Central memory CD8-positive, alpha-beta T cell (primary cell): ENCODE data around the gene COG1.

Experiments
- ATAC-seq: fragments of 150-1000 bp; cut with Tn5 transposase; replicated peaks from 2 replicates; pipeline ENCODE4 v1.10.0; 2022; ENCODE audit warnings: mild to moderate bottlenecking, moderate FRiP score, moderate number of reproducible peaks; ENCODE audit not compliant: poor library complexity, severe bottlenecking; ENCODE audit errors: extremely low read depth
- DNase-seq, 2 donors: peaks; one replicate each; pipeline ENCODE4 v3.0.0; 2021; ENCODE audit warnings: low spot score in 2 of 2
- H3K27ac Mint-ChIP-seq: one replicate; pipeline ENCODE4 v1.8.0; 2022; ENCODE audit warnings: low read depth, mild to moderate bottlenecking, moderate library complexity, mixed read lengths
- H3K27me3 Mint-ChIP-seq: one replicate; pipeline ENCODE4 v1.8.0; 2022; ENCODE audit warnings: mixed read lengths
- H3K36me3 Mint-ChIP-seq: one replicate; pipeline ENCODE4 v1.8.0; 2022; ENCODE audit warnings: mild to moderate bottlenecking, moderate library complexity, mixed read lengths; ENCODE audit not compliant: insufficient read depth
- H3K4me1 Mint-ChIP-seq: one replicate; pipeline ENCODE4 v1.8.0; 2022; ENCODE audit warnings: mixed read lengths
- H3K4me3 Mint-ChIP-seq: one replicate; pipeline ENCODE4 v1.8.0; 2022; ENCODE audit warnings: mild to moderate bottlenecking, moderate library complexity, mixed read lengths
- H3K9me3 Mint-ChIP-seq: one replicate; pipeline ENCODE4 v1.8.0; 2022; ENCODE audit warnings: mixed read lengths

COG1 gene

DNA sequence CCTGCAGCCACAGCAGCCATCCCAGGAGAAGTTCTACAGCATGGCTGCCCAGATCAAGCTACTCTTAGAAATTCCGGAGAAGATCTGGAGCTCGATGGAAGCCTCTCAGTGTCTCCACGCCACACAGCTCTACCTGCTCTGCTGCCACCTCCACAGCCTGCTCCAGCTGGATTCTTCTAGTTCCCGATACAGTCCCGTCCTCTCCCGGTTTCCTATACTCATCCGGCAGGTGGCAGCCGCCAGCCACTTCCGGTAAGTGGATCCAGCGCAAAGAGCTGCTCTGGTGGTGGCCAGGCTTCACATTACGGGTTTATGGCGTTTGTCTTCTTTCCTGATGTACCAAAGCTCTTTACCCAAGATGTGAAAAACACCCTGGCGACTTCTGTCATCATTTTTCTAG, 3.6 kb downstream of the COG1 start:
- Mint-ChIP-seq H3K4me3 (no peak overlapping the region), H3K4me1 (peaks cover 16% of the 10 kb centered on the region), H3K27ac (no peak overlapping the region), H3K9me3 (no peaks in the 10 kb centered on the region), H3K27me3 (no peaks in the 10 kb centered on the region), H3K36me3 (peaks cover 34% of the 10 kb centered on the region)
- no peak for ATAC-seq
- DNase-seq = no peak

DNA sequence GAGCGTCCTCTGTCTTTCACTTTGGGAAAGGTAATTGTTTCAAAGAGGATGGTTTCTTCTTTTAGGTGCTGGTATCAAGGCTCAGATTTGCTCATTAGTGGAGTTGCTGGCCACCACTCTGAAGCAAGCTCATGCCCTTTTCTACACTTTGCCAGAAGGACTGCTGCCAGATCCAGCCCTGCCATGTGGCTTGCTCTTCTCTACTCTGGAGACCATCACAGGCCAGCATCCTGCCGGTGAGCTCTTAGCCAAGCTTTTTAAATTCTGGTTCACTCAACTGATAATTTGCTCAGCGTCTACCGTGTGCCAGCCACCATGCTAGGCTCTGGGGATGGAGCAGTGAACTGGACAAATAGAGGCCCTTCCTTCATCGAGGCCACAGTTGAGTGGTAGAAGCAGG, 4.3 kb downstream of the COG1 start:
- Mint-ChIP-seq H3K4me3 (no peak overlapping the region), H3K27me3 (no peaks in the 10 kb centered on the region), H3K27ac (no peak overlapping the region), H3K36me3 (peaks cover 38% of the 10 kb centered on the region), H3K9me3 (no peaks in the 10 kb centered on the region), H3K4me1 (peaks cover 15% of the 10 kb centered on the region)
- no peak for DNase-seq
- no peak for ATAC-seq

DNA sequence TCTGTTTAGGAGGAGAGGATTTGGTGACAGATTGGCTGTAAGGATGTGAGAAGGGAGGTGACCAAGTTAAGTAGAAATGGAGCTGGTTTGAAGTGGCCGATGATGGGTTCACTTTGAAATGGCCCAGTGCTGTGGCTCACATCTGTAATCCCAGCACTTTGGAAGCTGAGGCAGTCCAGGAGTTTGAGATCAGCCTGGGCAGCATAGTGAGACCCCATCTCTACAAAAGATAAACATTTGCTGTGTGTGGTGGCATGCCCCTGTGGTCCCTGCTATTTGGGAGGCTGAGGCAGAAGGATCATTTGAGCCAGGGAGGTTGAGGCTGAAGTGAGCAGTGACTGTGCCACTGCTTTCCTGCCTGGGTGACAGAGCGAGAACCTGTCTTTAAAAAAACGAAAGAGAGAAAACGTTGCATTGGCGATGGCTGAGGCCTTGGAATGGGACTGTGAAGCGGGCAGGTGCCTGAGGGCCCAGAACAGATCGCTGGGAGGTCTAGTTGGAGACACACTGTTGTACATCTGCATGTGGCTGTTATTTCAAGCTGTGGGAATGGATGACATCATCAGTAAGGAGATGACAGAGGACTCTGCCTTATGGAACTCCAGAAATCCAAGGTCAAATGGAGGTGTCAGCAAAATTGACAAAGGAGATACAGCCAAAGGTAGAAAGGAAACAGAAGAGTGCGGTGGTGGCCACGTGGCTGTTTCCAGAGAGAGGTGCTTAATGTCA, 5.5 kb downstream of the COG1 start:
- Mint-ChIP-seq H3K27ac (peak overlapping the region; percentile 69), H3K36me3 (peaks cover 43% of the 10 kb centered on the region), H3K27me3 (no peaks in the 10 kb centered on the region), H3K4me1 (peaks cover 21% of the 10 kb centered on the region), H3K9me3 (no peaks in the 10 kb centered on the region), H3K4me3 (no peak overlapping the region)
- no peak for DNase-seq
- ATAC-seq = no peak

DNA sequence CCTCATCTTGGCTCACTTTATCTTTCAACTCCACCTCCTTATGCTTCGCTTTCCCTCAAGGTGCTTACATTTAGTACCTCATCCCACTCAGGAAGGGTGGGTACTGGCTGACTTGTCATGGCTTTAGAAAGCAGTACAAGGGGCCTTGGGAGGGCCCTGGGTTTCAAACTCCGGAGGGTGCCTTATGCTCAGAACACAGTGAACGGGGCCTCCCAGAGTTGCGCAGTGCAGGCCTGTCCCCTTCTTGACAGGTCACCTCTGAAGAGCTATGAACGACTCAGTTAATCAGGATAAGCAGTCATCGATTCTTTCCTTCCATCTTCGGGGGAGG, 6.0 kb downstream of the COG1 start:
- Mint-ChIP-seq H3K4me1 (peaks cover 18% of the 10 kb centered on the region), H3K36me3 (peaks cover 43% of the 10 kb centered on the region), H3K27ac (peak overlapping the region; percentile 69), H3K9me3 (no peaks in the 10 kb centered on the region), H3K4me3 (no peak overlapping the region), H3K27me3 (no peaks in the 10 kb centered on the region)
- no peak for ATAC-seq
- DNase-seq = no peak

DNA sequence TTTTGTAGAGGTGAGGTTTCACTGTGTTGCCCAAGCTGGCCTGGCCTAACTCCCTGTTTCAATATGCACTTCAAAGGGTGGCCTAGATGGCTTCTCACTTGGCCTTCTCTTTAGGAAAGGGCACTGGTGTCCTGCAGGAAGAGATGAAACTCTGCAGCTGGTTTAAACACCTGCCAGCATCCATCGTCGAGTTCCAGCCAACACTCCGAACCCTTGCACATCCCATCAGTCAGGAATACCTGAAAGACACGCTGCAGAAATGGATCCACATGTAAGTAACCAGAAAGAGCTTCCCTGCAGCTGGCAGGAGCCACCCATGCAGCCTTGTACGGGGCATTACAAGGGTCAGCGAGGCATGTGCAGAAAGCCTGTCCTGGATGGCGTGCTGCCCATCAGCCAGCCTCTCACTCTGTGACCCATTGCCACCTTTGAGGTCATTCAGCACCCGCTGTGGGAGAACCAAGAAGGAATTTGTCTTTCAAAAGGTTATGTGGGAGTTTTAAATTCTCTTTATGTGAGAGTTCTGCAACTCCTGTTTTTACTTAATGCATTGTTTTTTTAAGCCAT, 7.0 kb downstream of the COG1 start:
- Mint-ChIP-seq H3K4me1 (peaks cover 18% of the 10 kb centered on the region), H3K4me3 (no peak overlapping the region), H3K27me3 (no peaks in the 10 kb centered on the region), H3K9me3 (no peaks in the 10 kb centered on the region), H3K36me3 (peaks cover 45% of the 10 kb centered on the region), H3K27ac (no peak overlapping the region)
- DNase-seq = no peak
- ATAC-seq = no peak

DNA sequence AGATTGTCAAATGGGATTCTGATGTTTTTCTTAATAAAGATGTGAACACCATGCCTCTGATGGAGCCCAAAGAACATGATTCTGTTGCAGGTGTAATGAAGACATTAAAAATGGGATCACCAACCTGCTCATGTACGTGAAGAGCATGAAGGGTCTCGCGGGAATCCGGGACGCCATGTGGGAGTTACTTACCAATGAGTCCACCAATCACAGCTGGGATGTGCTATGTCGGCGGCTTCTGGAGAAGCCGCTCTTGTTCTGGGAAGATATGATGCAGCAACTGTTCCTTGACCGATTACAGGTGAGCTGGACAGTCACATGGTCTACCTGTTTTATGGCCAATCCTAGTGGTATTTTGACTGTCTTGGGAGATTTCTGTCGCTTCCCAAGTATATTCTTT, 7.6 kb downstream of the COG1 start:
- ATAC-seq = no peak
- Mint-ChIP-seq H3K4me3 (no peak overlapping the region), H3K9me3 (no peaks in the 10 kb centered on the region), H3K27ac (no peak overlapping the region), H3K36me3 (peaks cover 51% of the 10 kb centered on the region), H3K27me3 (no peaks in the 10 kb centered on the region), H3K4me1 (peaks cover 18% of the 10 kb centered on the region)
- DNase-seq = no peak

DNA sequence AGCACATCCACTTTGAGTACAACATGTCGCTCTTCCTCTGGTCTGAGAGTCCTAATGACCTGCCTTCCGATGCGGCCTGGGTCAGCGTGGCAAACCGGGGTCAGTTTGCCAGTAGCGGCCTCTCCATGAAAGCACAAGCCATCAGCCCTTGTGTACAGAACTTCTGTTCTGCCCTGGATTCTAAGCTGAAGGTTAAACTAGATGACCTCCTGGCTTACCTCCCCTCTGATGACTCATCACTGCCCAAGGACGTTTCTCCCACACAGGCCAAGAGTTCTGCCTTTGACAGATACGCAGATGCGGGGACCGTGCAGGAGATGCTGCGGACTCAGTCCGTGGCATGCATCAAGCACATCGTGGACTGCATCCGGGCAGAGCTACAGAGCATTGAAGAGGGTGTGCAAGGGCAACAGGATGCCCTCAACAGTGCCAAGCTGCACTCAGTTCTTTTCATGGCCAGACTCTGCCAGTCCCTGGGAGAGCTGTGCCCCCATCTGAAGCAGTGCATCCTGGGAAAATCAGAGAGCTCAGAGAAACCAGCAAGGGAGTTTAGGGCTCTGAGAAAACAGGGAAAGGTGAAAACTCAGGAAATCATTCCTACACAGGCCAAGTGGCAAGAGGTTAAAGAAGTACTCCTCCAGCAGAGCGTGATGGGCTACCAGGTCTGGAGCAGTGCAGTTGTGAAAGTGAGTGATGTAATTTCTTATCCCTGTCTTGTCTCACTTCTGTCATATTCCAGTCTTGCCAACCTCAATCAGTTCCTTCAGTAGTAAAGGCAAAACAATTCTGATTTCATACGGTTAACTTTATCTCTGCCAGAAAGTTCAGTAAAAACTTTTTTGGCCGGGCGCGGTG, 8.6 kb downstream of the COG1 start:
- DNase-seq (no peak), ATAC-seq (no peak)
- Mint-ChIP-seq H3K9me3 (no peaks in the 10 kb centered on the region), H3K27ac (no peak overlapping the region), H3K4me3 (no peak overlapping the region), H3K36me3 (peaks cover 60% of the 10 kb centered on the region), H3K4me1 (peaks cover 18% of the 10 kb centered on the region), H3K27me3 (no peaks in the 10 kb centered on the region)

DNA sequence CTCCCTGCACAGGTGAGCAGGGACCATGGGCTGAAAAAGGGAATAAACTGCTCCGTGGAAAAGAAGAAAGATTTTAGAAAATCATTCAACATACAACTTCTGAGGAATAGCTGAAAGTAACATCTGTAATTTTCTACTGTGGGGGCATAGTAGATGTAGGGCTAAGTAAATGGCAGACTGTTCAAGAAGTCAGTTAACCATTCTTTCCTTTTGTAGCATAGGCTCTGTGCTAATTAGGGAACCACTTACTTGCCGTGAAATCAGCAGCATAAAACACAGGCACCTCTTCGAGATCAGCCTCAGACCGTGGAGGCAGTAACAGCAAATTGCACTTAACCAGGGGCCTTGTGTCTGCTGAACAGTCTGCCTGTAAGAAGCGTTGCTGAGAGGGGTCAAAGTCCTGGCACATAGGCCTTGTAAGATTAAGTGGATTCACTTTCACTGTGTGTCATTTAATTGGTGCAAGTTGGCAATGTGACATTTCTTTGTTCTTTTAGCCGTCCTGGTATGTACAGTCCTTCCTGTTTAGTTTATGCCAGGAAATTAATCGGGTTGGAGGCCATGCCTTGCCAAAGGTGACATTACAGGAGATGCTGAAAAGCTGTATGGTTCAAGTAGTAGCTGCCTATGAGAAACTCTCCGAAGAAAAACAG, 10.4 kb downstream of the COG1 start:
- Mint-ChIP-seq H3K4me1 (peaks cover 16% of the 10 kb centered on the region), H3K27ac (peak overlapping the region; percentile 59), H3K9me3 (no peaks in the 10 kb centered on the region), H3K27me3 (no peaks in the 10 kb centered on the region), H3K4me3 (no peak overlapping the region), H3K36me3 (peaks cover 70% of the 10 kb centered on the region)
- no peak for DNase-seq
- ATAC-seq = no peak

DNA sequence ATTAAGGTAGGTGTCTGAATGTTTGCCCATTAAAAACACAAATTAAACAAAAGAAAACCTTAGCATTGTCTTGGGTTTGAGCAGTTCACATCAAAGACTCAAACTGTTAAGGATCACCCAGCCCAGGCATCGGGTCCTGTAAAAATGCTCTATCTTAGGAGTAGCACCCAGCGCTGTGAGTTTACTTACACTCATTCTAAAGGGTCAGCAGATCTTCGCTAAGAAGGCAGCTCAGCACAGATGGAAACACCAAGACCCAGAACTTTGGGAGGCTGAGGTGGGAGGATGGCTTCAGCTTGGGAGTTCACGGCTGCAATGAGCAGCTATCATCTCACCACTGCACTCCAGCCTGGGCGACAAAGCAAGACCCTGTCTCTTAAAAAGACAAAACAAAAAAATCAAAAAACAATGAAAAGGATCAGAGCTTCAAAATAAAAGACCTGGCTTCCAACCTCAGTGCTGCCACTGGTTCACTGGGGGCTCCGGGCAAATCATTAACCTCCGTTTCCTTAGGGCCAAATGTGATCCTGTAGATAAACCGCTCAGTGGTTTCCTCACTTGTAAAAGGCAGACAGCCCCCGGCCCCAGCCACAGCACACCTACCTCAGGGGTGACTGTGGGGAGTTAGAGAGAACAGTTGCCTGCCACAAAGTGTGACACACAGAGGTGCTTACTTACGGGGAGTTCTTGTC, 11.1 kb downstream of the COG1 start:
- H3K4me3 Mint-ChIP-seq = no peak overlapping the region
- peaks cover 17% of the 10 kb centered on the region for H3K4me1 Mint-ChIP-seq
- DNase-seq = peak in 1 of 2 donors; percentile 13
- no peaks in the 10 kb centered on the region for H3K27me3 Mint-ChIP-seq
- peak overlapping the region; percentile 59 for H3K27ac Mint-ChIP-seq
- H3K36me3 Mint-ChIP-seq = peaks cover 74% of the 10 kb centered on the region
- no peaks in the 10 kb centered on the region for H3K9me3 Mint-ChIP-seq
- ATAC-seq = peak; percentile 72

DNA sequence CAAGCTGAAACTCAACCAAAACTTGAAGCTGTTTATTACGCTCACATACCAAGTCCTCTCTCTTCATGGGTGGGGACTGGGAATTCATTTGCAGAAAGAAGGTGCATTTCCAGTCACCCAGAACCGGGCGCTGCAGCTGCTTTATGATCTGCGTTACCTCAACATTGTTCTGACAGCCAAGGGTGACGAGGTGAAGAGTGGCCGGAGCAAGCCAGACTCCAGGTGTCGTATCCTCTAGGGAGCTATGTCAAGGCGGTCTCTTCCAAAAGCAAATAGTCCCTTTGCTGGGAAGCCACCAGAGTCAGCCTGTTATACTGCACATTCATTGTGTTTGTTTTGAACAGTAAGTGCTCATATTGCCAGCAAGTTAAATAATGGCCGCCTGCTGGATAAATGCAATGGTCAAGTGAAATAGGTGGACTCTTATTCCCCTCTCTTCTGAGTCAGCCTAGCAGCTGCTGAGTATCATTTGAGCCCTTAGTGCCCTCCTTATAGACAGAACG, 12.7 kb downstream of the COG1 start:
- Mint-ChIP-seq H3K27ac (no peak overlapping the region), H3K36me3 (peaks cover 77% of the 10 kb centered on the region), H3K27me3 (no peaks in the 10 kb centered on the region), H3K4me3 (no peak overlapping the region), H3K9me3 (no peaks in the 10 kb centered on the region), H3K4me1 (peaks cover 17% of the 10 kb centered on the region)
- no peak for ATAC-seq
- no peak for DNase-seq

DNA sequence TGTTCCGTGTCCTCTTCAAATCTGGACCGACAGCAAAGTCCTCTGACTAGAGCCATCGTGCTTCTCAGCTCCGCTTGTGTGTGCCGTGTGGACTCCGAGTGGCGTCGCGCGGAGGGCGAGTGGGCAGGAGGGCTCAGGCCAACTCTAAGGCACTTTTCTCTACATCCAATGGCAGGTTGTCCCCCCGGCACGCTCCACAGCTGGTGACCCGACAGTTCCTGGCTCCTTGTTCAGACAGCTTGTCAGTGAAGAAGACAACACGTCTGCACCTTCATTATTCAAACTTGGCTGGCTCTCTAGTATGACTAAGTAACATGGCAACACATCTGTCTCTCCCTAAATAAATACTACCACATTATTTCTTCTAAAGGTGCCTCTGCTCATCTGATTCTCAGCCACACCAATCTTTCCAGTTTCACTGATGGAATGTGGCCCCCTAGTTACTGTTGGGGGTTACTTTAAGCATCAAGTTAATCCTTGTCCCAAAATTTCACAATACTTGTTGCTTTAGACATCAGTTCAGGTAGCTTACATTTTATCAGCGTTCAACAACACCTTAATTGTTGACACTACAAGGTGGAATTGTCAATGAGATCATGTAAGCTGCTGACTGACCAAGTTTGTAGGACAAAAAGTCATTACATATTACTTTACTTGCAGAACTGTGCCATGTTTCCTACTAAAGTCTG, 15.4 kb downstream of the COG1 start:
- Mint-ChIP-seq H3K27me3 (no peaks in the 10 kb centered on the region), H3K9me3 (no peaks in the 10 kb centered on the region), H3K27ac (peak overlapping the region; percentile 21), H3K4me1 (peaks cover 22% of the 10 kb centered on the region), H3K36me3 (peaks cover 60% of the 10 kb centered on the region), H3K4me3 (no peak overlapping the region)
- ATAC-seq (no peak), DNase-seq (no peak)

DNA sequence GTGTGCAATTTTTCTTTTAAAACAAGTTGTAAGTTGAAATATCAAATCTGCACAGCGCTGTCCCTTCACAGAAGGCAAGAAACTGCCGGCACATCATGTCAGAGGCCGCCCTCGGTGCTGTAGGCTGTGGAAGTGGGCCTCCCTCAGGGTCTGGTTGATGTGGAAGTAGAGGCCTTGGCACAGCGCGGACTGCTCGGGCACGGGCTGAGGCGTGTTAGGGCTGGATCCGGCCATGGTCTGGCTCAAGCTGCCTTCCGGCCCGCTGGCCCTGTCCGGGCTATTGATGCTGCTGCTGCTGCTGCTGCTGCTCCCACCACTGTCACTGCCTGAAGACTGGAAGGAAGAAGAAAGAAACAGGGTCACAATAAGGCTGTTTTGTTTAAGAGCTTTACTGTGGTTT, 16.6 kb downstream of the COG1 start:
- no peak overlapping the region for H3K4me3 Mint-ChIP-seq
- ATAC-seq (no peak), DNase-seq (no peak)
- H3K27ac Mint-ChIP-seq = peak overlapping the region; percentile 22
- peaks cover 52% of the 10 kb centered on the region for H3K36me3 Mint-ChIP-seq
- no peaks in the 10 kb centered on the region for H3K27me3 Mint-ChIP-seq
- peaks cover 19% of the 10 kb centered on the region for H3K4me1 Mint-ChIP-seq
- no peaks in the 10 kb centered on the region for H3K9me3 Mint-ChIP-seq
